SU-DHL-6 (cell line): ENCODE measurements around the gene L3MBTL4.

ENCODE experiments used
- CTCF ChIP-seq: fragments of 200-600 bp; sonication (generic); IDR thresholded peaks from one replicate; pipeline ENCODE4 v1.5.1; 2017; ENCODE audit warnings: antibody characterized with exemption, mild to moderate bottlenecking, low read length, moderate library complexity; ENCODE audit not compliant: insufficient read depth, poor library complexity, severe bottlenecking
- EZH2phosphoT487 ChIP-seq: fragments of 200-600 bp; sonication (generic), shearing (Covaris generic); conservative IDR thresholded peaks from 2 replicates; pipeline ENCODE4 v1.6.1; 2018; ENCODE audit warnings: mild to moderate bottlenecking, antibody characterized with exemption, low read length, moderate library complexity, mixed read lengths

GRCh38 chr18:6210349-6211173 is 204.2 kb downstream of the L3MBTL4 start:
- TF ChIP-seq CTCF (no peak), EZH2phosphoT487 (no peak)
